ENCODE data around the gene MMP15.
"Not testable (repeated sequence)": the region's sequence is repeated elsewhere in the genome, so short reads cannot be mapped to it uniquely, and the experiment has no call there.

Gene MMP15

DNA sequence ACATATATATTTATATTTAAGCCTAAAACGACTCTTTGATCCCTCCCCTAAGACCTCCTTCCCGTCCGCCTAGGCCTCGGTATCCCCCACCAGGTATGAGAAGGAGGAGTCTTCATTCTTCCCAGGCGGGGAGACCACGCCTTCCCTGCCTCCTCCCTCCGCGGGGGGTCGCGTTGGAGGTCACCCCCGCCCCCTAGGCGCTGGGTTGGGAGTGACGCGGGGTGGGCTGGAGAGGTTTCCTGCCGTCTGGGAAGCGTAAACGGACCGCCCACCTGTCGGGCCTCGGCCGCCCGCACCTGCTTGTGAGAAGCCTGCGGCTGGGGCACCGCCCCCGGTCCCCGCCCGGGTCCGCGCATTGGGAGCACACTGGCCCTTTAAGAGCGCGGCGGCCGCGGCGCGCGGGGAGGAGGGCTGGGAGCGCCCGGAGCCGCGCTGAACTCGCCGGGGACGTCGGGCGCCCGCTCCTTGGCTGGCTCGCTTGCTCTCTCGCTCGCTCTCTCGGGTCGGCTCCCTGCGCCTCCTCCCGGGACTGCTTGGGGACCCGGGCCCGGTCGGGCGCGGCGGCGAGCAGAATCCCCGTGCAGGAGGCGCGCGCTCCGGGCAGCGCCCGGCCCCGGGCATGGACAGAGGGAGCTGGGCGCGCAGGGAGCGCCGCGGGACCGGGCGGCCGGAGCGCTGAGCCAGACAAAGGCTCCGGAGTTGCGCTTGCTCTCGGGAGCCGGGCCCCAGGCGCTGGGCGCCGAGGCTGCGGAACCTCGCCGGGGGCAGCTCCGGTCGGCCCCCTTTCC lies at the start of gene MMP15:
TSS of gene MMP15 (plus strand) at position 404 of the 788 bp plus-strand sequence. CDS start 597 bp downstream, outside the sequence.
- DNase-seq = peak in 3 of 4 experiments; percentile 19 to 48 (median 21)

DNA sequence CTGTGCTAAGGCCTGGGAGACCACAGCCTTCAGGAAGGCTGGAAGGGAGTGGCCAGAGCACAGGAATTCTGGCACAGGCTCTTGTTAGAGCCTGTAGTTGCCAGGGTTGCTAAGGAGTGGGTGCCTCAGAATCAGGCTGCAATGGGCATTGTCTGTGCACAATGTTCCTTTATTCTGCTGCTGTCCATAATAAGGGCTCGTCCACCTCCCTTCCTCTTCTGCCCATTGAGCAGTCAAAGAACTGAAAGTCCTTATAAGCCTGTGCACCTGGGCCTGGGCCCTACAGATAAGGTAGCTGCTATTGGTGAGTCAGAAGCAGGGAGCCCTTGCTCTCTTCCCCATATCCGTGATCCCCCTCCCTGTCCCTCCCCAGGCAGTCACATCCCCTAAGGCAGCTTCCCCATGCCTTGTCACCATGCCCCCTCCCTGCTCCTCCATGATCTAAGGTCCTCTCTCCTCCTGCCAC lies 49.2 kb upstream of the MMP15 start:
- DNase-seq = no peak

- no peak for DNase-seq
These were observed 48.0 kb upstream of the MMP15 start for GRCh38 chr16:57977418-57978069.

GRCh38 chr16:57978070-57978465 lies 47.5 kb upstream of the MMP15 start:
- DNase-seq = not testable (repeated sequence)

- no peak for DNase-seq
These were observed 46.5 kb upstream of the MMP15 start for GRCh38 chr16:57979006-57979585.

DNA sequence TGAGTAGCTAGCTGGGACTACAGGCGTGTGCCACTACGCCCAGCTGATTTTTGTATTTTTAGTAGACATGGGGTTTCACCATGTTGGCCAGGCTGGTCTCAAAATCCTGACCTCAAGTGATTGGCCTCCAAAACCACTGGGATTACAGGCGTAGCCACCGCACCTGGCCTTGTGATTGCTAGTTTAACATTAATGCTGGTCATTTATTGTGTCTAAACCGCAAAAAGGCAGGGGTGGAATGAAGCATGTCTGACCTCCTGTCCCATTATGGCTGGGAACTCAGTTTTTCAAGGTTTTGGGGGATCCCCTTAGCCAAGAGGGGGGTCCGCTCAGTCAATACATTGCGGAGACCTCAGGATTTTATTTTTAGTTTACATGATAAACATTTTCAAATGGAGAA lies 43.9 kb upstream of the MMP15 start:
- no peak for DNase-seq

DNA sequence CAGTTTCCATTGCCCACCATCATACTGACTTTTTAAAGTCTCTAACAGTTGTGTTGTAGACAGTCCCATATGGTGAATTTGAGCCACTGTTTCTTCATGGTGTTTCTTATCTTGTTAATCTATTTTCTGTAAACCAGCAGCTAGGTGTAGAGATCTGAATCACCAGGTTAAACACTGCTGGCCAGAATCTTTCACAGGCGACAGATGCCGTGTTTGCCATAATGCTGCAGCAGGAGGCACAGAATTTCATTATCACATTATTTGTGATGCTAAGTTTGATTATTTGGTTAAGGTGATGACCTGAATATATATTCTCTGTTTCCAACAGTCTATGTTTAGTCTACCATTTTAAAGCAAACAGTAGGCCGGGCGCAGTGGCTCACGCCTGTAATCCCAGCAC lies 43.2 kb upstream of the MMP15 start:
- no peak for DNase-seq

DNA sequence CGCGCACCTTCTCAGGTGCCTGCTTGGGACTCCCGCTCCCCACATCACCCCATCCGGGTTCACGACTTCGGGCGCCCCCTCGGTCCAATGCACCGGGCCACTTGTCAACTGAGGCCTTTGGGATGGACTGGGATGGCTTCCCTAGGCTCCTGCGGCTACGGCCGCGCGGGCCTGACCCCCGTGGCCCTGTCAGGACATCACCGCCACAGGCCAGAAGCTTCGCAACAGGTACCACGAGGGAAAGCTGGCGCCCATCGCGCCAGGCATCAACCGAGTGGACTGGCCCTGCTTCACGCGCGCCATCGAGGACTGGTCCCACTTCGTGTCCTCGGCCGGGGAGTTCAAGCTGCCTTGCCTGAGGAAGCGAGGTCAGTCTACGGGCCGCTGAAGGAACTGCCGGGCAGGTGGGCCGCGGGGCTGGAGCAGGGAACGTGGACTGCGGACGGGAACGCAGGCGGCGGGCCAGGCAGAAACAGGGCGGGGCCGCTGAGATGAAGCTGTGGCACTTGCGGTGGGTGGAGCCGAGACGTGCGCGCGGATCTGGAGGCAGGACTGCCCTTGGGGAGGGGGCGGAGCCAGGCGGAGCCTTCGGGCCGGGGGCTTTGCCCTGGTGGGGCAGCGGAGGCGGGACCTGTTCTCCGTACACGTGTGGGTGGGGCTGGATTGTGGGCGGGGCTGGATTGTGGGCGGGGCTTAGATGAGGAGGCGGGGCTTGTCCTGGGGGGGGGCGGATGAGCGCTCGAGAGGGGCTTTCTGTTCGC lies 40.9 kb upstream of the MMP15 start:
- DNase-seq = peak; percentile 75 to 90 (median 84)

DNA sequence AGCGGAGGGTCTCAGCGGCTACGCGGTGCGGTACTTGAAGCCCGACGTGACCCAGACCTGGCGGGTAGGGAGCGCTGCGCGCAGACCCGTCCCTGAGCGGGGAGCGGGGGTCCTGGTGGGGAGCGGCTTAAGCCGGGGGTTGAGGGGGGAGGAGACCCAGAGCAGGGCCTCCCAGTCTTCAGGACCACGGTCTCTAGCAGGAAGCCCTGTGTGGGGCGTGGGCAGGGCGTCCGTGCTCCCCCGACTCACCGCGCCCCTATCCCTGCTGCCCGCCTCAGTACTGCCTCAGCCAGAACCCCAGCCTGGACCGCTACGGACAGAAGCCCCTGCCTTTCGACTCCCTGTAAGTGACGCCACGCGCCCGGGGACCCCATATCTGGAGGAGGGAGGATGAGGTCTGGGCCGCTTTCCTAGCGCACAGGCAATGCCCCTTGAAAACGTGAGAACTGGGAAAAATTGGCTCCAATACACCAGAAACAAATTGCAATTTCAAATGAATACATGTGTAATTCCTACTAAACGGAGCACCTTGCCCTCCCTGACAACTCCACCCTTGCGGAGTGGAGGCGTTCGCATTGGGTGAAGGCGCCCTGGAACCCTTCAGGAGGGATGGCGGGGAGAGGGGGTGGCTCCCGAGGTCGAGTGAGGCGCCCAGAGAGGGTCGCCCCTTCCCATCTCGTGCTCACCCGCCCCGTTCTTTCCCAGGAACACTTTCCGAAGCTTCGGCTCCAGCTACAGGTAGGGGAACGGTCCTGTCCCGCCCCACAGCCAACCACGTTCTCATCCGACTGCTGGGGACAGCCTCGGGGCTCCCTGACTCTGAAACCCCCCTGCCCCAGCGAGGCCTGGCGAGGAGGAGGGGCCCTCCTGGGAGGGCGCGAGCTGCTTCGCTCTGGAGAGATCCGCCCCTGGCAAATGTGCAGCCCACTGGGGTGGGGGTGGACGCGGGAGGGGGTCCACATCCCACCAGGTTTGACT lies 40.1 kb upstream of the MMP15 start:
- no peak for DNase-seq

DNA sequence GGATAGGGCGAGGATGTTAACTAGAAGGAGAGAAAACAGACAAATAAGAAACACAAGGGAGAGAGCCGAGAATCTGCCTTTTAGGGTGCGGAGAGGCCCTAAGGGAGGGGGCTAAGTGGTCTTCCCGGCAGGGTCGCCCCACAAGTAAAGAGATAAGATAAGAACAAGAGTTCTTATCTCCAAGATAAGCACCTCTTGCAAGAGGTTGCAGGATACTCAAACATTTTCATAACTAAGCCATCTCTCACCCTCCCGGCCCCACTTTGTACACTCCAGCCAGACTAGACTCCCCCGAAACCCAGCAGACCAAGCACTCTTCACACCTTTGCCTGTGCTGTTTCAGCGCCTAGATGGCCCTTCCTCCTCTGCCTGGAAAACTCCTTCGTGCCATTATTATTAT lies 39.4 kb upstream of the MMP15 start:
- DNase-seq = no peak

GRCh38 chr16:57987441-57988177 lies 37.9 kb upstream of the MMP15 start:
- no peak for DNase-seq

- no peak for DNase-seq
These were observed 36.6 kb upstream of the MMP15 start for GRCh38 chr16:57988929-57989328.

GRCh38 chr16:57991551-57992059 lies 33.9 kb upstream of the MMP15 start:
- DNase-seq = no peak

DNA sequence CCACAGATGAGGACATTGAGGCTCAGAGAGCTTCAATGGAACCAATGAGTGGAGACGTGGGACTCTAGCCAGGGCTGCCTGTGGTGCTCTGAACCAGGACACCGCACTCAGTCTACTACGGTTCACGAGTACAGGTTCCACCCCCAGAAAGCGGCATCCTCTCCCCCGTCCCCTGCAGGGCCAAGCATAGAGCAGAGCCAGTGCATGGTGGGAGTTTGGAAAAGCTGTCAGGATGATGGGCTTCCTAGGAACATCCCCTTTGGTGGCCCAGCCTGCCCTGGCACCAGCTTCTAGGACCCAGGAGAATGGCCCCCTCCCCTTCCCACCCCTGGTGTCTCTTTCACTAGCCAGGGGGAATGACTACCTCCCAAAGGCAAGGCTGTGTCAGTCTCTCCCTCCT lies 33.5 kb upstream of the MMP15 start:
- DNase-seq = no peak

GRCh38 chr16:57993438-57993837 lies 32.1 kb upstream of the MMP15 start:
- no peak for DNase-seq

DNA sequence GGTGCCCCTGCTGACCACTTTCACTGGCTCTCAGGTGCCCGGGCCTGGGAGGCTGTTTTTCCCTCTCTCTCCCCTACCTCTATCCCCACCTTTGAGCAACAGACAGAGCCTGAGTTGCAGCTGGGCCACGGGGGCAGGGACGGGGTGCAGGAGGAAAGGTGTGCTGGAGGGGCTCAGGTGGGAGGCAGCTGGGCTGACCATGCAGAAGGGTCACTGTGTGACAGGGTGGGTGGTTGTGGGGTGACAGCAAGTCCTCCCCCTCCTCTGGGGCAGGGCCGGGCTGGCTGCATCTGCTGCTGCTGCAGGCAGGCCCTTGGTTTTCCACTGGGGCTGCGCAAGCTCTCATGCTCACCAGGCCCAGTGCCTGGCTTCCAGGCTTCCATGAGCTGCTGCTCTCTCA lies 31.7 kb upstream of the MMP15 start:
- no peak for DNase-seq

DNA sequence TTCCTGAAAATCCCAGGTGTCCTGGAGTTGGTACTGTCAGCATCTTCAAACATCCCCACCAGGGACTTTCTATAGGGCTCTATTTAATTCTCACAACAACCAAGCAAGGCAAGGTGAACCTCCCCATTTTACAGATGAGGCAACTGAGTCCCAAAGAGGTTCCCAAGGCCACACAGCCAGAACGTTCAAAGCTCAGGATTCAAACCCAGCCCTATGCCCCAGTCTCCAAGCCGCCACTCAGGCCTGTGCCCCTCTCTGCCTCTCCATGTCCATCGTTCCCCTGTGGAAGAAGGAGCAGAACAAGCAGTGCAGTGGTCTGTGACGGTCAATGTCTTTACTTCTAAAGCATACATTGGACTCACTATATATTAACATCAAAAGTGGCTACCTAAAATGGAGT lies 31.2 kb upstream of the MMP15 start:
- DNase-seq = no peak

DNA sequence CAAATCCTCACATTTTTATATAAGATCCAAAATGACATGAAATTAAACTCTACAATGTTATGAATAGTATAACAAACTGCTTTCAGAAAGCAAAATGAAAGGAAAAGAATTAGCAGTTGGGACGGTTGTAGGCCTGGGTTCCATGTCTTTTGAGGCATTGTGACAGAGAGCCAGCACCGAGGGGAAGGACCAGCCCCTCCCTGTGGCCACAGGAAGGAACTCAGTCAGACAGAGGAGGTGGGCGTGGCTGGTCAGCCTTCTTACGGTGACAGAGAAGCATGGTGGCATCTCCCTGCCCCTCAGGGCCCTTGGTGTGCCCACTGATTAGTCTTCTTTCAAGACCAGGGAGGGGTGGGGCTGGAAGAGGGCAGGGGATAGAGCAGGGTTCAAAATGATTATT lies 30.8 kb upstream of the MMP15 start:
- peak in 2 of 4 experiments; percentile 12 to 14 for DNase-seq

DNA sequence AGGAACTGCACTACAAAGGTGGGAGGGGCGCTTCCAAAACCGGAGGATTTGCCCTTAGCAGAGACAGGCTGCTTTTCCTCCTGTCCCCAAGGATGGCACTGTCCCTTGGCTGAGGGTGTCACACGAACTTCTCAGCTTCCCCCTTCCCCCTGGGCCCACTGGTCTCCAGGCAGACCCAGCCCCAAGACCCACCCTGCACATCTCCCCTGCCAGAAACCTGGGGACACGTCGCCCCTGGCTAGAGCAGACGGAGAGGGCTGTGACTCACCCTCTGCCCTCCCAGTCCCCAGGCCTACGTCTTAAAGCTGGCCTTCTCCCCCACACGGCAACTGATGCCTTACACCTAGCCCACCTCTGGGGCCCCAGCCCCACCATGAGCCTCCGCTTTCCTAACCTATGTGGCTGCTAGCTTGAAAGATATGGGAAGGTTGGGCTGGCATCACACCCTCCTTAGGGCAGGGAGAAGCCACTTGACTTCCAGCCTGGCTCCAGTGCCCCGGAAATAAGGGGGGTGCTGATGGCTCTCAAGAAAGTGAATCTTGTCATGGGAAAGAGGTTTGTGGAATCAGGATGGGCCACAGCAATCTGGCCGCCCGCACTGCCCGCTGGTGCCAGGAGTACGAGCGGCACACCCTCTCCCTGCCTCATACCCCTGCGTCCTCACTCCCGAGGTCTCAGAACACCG lies 29.7 kb upstream of the MMP15 start:
- DNase-seq = no peak

GRCh38 chr16:57996406-57997175 lies 29.0 kb upstream of the MMP15 start:
- DNase-seq = no peak

Data from activated naive CD4-positive, alpha-beta T cell (primary cell).